COLO829 (cell line): ENCODE results near the gene C1orf210.

Experiments used
- DNase-seq: peaks from one replicate; pipeline ENCODE4 v3.0.0; 2012; ENCODE audit warnings: low spot score

The C1orf210 gene

DNA sequence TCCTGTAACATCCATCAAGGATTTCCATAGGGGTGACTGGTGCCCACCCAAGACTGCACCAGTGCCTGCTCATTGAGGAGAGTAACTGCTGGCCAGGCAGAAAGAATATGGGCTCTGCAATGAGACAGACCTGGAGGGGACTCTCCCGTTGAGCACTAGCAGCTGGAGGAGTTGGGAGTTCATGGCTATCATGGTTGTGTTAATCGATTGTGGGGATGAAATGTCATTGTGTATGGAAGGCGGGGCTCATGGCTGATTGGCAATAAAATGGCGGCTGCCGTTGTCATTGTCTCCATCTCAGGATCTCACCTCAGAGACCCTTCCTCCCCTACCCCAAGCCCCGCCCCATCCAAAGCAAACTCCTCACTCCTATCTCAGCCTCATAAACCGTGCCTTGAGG lies 11.7 kb downstream of the C1orf210 start:
- DNase-seq: no peak

DNA sequence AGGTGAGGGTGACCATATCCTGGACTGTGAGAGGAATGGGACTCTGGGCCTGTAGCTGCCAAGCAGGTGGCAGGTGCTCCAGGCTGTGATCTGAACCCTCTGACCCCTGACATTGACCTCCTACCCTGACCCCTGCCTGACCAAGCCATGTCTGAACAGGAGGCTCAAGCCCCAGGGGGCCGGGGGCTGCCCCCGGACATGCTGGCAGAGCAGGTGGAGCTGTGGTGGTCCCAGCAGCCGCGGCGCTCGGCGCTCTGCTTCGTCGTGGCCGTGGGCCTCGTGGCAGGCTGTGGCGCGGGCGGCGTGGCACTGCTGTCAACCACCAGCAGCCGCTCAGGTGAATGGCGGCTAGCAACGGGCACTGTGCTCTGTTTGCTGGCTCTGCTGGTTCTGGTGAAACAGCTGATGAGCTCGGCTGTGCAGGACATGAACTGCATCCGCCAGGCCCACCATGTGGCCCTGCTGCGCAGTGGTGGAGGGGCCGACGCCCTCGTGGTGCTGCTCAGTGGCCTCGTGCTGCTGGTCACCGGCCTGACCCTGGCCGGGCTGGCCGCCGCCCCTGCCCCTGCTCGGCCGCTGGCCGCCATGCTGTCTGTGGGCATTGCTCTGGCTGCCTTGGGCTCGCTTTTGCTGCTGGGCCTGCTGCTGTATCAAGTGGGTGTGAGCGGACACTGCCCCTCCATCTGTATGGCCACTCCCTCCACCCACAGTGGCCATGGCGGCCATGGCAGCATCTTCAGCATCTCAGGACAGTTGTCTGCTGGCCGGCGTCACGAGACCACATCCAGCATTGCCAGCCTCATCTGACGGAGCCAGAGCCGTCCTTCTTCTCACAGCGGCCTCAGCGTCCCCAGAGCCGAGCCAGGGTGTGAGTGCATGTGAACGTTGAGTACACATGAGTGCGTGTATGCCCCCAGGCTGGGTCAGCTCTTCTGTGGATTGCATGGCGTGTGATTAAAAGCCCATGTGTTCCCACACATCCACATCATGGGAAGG lies 12.5 kb downstream of the C1orf210 start:
- DNase-seq: no peak

DNA sequence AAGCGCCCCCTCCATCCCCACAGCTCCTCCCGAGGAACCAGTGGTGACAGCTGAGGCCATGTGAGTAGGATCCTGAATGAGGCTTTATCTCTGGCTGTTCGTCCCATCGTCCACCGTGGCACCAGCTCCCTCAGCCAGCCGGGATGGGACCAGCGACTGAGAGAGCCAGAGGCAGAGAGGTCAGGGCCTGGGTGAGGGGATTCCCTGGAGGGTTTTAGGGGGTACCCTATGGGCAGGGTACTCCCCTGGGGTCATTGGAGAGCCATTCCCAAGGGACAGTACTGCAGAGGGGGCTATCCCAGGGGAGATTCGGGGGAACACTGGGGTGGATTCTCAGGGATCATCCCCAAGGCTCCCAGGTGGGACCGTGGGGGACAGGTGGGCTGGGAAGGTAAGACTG lies 13.2 kb downstream of the C1orf210 start:
- no peak for DNase-seq

DNA sequence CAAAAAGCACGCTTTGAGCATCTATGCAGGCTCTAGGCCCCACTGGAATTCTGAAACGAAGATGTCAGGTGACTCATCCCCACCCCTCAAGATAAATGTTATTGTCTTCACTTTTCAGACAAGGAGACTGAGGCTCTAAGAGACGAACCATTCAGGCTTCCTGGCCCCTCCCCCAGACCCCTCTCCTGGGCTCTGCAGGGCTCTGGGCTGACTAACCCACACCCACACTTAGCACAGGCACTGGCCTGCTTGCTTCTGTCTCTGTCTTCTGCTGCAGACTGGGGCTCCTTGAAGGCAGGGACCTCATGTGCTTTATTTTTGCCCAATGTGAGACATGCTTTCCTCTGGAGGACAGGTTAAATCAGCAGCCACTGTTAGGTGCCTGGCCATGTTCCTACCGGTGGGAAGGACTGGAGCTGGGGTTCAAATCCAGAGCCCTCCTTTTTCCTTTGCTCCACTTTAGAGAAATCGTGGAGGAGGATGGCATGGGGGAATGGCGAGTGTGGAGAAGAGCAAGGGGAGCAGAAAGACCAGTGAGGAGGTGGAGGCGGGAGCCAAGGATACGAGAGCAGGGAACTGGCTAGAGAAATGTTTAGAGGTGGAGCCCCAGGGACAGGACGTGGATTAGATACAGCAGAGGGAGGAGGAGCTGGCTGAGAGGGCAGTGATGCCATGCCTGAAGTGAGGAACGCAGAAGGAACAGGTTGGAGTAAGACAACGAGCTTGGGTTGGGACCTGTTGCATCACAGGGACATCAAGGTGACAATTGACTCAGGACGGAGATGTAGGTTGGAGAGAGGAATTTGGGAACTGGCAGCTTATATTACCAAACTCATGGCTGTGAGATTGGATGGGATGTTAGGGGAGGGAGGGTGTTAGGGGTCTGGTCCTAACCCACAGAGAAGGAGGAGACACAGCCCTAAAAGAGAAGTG lies 13.9 kb downstream of the C1orf210 start:
- DNase-seq: no peak

DNA sequence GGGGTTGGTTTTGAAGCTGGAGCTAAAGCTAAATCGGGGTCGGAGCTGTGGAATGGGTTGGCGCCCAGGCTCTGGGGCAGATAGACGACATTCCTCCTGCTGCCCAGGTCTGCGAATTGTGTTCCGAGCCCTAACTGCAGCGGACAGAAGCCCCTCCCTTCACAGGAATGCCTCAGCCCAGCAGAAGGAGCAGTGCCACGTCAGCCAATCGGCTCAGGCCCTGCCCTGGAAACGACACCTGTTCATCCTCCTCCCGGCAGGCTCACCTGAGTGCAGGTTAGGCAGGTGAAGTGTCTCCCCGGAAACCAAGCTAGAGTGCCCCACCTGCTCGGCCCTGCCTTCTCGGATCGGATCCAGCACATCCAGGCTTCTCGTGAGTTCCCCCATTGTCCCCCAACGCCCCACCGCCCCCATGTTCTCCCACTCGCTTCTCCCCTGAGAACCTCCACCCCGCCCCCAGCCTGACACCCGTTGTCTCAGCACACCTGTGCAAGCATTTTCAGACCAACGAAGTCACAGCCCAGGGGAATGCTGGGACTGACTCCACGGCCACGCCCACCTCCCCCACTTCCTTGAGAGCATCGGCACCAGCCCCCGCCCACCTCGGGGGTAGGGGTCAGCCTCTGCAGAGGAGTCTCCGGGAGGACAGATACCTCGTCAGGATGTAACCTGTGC lies 14.8 kb downstream of the C1orf210 start:
- DNase-seq: no peak

DNA sequence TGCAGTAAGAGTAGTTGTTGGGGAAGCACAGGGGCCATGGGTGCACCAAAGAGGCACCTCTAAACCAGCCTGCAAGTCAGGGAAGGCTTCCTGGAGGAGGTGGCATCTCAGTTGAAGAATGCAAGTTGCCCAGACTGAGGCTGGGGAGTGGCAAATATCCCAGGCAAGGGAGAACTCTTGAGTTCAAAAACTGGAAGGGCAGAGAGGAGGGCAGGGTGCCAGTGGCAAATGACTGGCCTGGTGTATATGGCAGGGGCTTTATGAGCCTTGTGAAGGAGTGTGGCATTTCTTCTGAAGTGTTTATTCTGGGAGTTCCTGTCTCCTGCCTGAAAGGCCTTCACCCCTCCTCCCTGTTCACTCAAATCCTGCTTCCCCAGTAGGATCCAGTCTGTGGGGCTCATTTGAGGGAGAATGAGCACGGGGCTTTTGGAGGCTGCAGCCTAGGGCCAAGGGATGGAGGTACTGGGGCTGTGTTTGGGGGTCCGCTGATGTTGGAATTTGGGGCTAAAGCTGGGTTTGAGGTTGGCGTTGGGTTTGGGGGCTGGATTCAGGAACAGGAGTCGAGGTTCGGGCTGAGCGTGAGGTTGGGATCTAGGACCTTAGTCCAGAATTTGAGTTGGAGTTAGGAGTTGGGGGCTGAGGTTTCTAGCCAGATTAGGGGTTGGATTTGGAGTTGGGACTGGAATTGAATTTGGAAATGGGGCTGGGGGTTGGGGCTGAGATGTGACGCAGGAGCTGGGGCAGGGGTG lies 15.6 kb downstream of the C1orf210 start, which contains the start of gene TMEM125:
TSS of gene TMEM125 (plus strand) at position 357 of the 749 bp plus-strand sequence. CDS start 2,740 bp downstream, outside the sequence.
- no peak for DNase-seq

DNA sequence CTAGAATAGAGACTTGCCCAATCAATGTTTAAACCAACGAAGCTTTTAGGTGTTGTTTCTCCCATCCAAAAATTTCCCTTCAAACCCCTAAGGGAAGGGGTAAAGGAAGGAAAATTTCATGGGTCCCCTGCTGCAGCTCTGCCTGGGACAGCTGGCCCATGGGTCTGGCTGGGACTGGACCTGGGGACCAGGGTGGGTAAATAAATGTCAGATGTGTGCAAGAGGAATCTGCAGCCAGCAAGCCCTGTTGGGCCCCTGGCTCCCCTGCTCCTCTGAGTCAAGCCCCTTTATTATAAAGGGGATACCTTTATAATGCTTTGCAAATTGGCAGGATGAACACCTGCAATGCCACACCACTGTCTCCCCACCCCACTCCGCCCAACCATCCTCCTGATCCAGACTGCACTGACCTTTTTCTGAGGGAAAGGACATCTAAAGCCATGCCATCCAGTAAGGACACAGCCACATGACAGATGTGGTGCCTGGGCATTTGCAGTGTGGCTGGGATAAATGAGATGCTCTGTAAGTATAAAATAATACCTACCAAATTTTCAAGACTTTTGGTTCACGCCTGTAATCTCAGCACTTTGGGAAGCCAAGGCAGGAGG lies 17.5 kb downstream of the C1orf210 start:
- DNase-seq: no peak

DNA sequence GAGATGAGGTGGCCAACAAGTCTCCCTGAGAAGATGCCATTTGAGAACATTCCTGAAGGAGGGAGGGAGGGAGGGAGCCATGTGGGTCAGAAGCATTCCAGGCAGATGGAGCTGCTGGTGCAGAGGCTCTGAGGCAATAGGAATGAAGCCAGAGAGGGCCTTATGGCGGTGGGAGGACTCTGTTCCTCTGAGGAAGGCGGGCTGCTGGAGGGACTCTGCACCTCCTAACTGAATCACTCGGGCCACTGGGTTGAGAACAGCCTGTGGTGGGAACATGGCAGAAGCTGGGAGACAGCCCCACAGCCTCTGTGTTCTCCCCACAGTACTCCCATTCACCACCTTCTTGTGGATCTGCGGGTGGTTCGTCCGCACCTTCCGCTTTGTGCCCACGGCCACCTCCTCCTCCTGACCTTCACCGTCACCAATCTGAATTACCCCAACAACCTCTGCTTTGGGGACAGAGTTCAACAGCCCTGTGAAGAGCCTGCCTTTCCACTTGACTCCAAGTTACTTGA lies 18.0 kb downstream of the C1orf210 start:
- no peak for DNase-seq

DNA sequence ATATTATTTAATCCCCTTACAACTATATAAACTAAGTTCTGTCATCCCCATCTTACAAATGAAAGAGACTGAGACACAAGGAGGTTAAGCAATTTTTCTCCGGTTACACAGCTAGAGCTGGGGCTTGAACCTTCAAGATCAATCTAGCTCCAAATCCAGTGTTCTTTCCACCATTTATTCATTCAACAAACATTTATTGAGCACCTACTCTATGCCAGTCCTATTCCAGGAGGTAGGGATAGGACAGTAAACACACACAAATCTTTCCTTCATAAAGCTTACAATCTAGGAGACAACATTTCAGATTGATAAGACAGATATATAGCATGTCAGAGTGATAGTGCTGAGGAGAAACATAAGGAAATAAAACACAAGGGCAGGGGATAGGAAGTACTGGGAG lies 18.5 kb downstream of the C1orf210 start:
- no peak for DNase-seq

DNA sequence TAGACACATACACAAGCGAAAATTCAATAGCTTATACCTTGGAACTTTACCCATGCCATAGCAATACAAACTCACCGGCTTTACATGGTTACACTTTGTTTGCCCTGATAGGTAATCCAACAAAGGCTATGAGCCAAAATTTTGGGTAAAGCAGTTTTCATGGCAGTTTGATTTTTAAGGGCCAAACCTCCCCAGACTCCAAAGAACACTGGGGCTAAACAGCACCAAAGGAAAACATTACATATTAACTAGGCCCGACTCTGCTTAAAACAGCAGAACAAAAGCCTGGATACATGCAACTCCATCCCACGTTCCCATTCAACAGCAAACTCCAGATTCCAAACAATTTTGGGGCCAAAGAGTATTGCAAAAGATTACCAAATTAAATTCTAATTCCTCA lies 19.9 kb downstream of the C1orf210 start:
- DNase-seq: no peak

DNA sequence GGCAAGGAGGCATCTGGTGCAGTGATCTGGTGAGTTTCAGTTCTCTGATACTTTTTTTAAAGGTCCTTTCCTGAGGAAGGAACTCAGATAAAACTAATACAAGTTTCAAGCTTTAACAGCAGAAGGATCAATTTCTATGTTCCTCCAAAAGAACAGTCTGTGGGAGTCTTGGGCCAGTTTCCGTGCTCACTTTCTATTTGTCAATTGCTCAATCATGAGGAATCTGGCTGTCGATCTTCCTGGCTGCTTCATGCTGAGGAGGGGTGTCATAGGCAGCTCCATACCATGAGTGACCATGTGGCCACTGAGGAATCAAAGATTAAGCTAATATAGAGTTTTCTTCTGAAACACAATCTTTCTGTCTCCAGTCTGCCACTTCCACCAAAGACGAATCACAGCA lies 27.0 kb downstream of the C1orf210 start:
- DNase-seq: no peak

DNA sequence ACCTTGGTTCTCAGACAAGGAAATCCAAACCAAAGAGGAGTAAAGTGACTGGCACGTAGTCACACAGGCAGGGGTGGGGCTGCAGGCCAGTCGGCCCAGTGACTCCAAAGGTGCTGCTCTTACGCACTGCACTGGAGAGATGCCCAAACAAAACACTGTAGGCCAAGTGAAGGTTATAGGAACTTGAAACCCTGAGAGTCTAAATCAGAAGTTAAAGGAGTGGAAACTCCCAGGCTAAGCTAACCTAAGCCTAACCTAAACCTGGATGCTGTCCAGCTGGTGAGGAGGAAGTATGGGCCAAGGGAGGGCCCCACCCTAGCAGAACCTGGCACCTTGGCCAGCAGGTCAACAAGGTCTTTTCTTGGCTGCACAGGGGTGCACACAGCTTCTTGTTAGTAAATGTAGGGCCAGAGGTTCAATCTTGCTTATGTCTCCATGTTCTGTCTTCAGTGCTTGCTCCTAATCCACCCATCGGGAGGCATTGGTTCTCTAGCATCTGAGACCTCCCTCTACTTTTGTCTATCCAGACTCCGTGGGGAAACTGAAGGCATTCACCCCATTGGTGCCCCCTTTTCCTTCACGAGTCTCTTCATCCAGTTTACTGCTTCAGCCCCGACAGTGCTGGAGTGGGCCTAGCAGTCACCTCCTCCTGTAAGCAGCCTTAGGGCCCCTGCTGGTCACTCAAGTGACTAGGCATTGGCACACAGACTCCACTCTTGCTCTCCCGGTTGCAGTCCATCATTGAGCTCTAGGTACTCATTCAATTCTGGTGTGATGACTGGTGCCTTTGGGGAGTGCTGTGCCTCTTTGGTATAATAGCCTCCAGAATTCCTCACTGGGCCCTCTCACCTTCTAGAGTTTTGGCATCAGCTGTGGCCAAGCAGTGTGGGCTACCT lies 28.5 kb downstream of the C1orf210 start:
- no peak for DNase-seq

DNA sequence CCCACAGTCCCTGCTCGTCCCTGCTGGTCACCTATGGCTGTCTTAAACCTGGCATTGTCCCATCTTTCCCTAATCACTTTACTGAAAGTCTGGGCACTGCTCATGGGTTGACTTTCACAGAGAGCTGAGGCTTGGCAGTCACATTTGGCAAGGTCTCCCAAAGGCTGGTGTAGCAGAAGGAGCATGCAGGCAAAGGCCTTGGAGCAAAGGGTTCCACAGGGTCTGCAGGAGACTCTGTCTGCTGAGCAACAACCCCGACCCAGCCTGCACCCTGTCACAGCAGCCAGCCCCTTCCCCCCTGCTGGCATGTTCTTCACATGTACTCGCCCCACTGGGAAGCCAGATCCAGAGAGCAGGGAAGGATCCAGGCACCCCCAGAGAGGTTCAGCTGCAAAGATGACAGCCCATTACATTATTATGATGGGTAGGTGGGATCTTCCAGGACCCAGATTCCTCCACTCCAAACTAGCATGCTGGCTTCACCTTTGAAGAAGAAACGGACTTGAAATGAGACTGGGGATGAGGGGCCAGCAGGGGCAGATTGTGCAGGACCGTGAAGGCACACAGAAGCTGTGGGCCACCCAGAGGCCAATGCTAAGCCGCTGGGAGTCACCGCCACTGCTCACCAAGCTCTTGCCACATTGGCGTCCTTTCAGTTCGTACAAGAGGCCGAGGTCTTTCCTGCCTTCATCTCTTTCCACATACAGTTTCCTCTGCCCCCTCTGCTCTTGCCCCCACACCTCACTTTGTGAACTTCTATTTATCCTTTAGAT lies 29.8 kb downstream of the C1orf210 start:
- DNase-seq: no peak

DNA sequence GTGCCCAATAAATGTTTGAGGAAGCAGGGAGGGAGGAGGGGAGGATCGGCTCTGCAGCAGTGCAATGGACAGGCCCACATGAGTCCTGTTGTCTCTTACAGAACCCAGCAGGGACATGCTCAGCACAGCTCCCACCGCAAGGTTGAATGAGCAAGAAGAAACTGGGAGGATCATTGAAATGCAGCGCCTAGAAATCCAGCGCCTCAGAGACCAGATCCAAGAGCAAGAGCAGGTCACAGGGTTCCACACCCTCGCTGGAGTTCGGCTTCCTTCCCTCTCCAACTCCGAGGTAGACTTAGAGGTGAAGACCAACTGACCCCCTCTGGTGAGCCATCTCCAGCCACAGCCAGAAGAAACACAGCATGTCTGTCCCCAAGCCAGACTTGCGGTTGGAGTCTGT lies 31.5 kb downstream of the C1orf210 start:
- DNase-seq: no peak

DNA sequence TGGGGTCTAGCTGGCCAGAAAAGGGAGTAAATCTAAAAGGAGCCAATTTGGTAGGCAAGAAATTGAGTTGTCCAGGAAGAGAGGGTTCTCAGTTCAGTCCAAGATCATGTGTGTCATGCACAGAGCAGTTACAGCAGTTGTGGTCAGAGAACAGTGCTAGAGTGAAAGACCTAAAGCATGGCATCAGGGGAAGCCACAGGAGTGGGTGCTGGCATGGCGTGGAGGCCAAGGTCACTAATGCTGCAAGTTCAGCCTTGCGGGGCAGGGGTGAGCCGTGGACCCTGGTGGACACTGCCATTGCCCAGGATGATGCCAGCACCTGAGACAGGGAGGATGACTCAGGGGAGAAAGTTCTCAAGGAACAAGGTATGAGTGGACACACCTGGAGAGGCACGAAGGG lies 32.2 kb downstream of the C1orf210 start:
- no peak for DNase-seq

DNA sequence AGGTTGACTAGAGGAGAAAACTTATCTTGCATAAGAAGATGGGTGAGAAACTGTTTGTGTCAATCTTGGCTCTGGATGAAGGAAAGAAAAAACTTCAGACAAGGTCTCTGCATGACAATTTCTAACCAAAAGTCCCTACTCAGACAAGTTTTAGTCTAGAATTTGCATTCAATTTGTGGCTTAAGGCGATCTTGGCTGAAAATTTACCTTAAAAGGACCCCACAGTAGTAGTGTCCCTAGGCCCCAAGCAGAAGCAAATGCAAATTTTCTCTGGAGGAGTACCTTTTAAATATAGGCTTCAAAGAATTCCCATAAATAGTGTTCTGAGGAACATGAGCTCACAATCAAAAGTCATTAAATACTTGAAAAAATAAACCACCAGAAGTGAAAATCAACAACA lies 33.2 kb downstream of the C1orf210 start:
- no peak for DNase-seq

DNA sequence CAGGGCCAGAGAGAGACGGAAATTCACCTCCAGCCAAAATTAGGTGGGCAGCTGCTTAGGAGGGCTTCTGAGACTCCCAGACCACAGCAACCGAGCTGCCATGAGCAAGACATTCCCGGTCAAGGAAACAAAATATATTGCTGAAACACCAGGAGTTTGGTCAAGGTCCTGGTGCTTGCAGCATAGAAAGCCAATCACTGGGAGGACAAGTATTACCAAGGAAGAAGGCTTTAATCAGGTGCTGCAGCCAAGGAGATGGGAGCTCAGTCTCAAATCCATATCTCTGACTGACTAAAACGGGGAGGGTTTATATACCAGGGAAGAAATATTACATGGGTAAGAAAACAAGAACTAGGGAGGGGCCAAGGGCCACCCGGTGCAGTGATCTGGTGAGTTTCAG lies 34.4 kb downstream of the C1orf210 start:
- DNase-seq: no peak

DNA sequence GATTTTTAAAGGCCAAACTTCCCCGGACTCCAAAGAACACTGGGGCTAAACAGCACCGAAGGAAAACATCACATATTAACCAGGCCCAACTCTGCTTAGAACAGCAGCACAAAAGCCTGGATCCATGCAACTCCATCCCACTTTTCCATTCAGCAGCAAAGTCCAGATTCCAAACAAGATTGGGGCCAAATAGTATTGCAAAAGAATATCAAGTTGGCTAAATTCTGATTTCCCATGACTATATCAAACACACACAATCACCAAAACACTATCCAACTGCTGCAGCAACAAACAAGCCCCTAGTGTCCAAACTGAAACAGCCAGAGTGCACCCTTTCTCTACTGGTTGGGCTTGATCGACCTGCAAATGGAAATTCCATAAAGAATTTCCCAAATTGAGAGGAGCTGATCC lies 35.0 kb downstream of the C1orf210 start:
- no peak for DNase-seq
